Measurements from ENCODE around the gene CSNK1G1. TPM values are rescaled to one million over a fixed set of nuclear protein-coding genes. Genes with fewer than 3 reads are reported as not detected.
A peak's percentile ranks its signal among the peaks of the same experiment; 100 is the strongest.

Gene CSNK1G1
- total and polyA plus RNA-seq, 12 donors = 1.9 to 9.4 (median 7.4) TPM

- TF ChIP-seq CTCF (IDR thresholded peaks at IDR 0.05) = no peak
- 91 to 93% methylated on average over 5 of the region's 5 CpGs for WGBS, 2 donors
- Histone ChIP-seq H3K9me3 (no peaks in the 10 kb centered on the region), H3K4me3 (peak overlapping the region in 2 of 10 donors; percentile 70 to 78), H3K36me3 (peaks cover 0 to 38% (median 5%) of the 10 kb centered on the region in 9 donors), H3K27ac (no peak overlapping the region), H3K4me1 (peaks cover 0 to 22% (median 14%) of the 10 kb centered on the region in 9 donors), H3K27me3 (no peaks in the 10 kb centered on the region)
- DNase-seq (no peak), ATAC-seq (no peak)
- intact Hi-C loops (cut with DNase I) = loop anchor here in 2 of 10 donors (10.0 kb wide), 3 partner anchors 174 to 294 kb away; partner anchors contain the start of genes CIAO2A (in 1 of the 2), PPIB (in 1 of the 2) and SNX1 (in 1 of the 2)
These were observed 33.1 kb upstream of the CSNK1G1 start for GRCh38 chr15:64389036-64389435.

- H3K27ac ChIP-seq = peak within 1 kb of the TSS; percentile 5 to 87 (median 82)
- H3K4me3 ChIP-seq = peak within 1 kb of the TSS; percentile 57 to 88 (median 73)
- peaks cover 0 to 22% (median 14%) of the 10 kb centered on the region in 9 donors for H3K4me1 ChIP-seq
- H3K27me3 ChIP-seq = no peaks in the 10 kb centered on the region
- intact Hi-C loops (cut with DNase I) = loop anchor here in 2 of 10 donors (2.0 to 10.0 kb wide), 4 partner anchors 33 to 293 kb away; partner anchors contain the start of genes CIAO2A (in 1 of the 2), PPIB (in 1 of the 2) and SNX1 (in 1 of the 2)
- TF ChIP-seq CTCF (IDR thresholded peaks at IDR 0.05) = peak in 4 of 9 donors; percentile 21 to 34 (median 27)
- peaks cover 0 to 25% (median 0%) of the 10 kb centered on the region in 9 donors for H3K36me3 ChIP-seq
- 1% methylated on average over 35 of the region's 35 CpGs for WGBS, 2 donors
- ATAC-seq (peak; percentile 99 to 100 (median 100)), DNase-seq (peak; percentile 94 to 95)
- H3K9me3 ChIP-seq = no peaks in the 10 kb centered on the region
These were observed 31.7 kb upstream of the CSNK1G1 start, which contains the start of gene TRIP4 for GRCh38 chr15:64387562-64388168. Gene TRIP4 (plus strand): TSS chr15:64387836. CDS start chr15:64387864, 28 bp downstream.

- ATAC-seq = no peak
- WGBS, 2 donors = 95 to 96% methylated on average over 7 of the region's 7 CpGs
- no peaks in the 10 kb centered on the region for H3K9me3 ChIP-seq
- no peak overlapping the region for H3K27ac ChIP-seq
- no peak overlapping the region for H3K4me3 ChIP-seq
- H3K27me3 ChIP-seq = no peaks in the 10 kb centered on the region
- peaks cover 0 to 13% (median 0%) of the 10 kb centered on the region in 9 donors for H3K36me3 ChIP-seq
- no peak for DNase-seq
- no peak for TF ChIP-seq CTCF (IDR thresholded peaks at IDR 0.05)
- H3K4me1 ChIP-seq = peaks cover 0 to 28% (median 17%) of the 10 kb centered on the region in 9 donors
- intact Hi-C loops (cut with DNase I) = loop anchor here in 2 of 10 donors (2.0 to 10.0 kb wide), 4 partner anchors 31 to 291 kb away; partner anchors contain the start of genes CIAO2A (in 1 of the 2), PPIB (in 1 of the 2) and SNX1 (in 1 of the 2)
These were observed 30.3 kb upstream of the CSNK1G1 start for GRCh38 chr15:64386291-64386690.

GRCh38 chr15:64383760-64384159 is 27.8 kb upstream of the CSNK1G1 start:
- intact Hi-C loops (cut with DNase I) = loop anchor here in 2 of 10 donors (10.0 kb wide), 3 partner anchors 169 to 289 kb away; partner anchors contain the start of genes CIAO2A (in 1 of the 2), PPIB (in 1 of the 2) and SNX1 (in 1 of the 2)
- no peaks in the 10 kb centered on the region for H3K9me3 ChIP-seq
- no peak for ATAC-seq
- H3K27ac ChIP-seq = no peak overlapping the region
- no peak for TF ChIP-seq CTCF (IDR thresholded peaks at IDR 0.05)
- 89 to 91% methylated on average over 2 of the region's 2 CpGs for WGBS, 2 donors
- H3K4me1 ChIP-seq = peaks cover 0 to 31% (median 18%) of the 10 kb centered on the region in 9 donors
- no peaks in the 10 kb centered on the region for H3K36me3 ChIP-seq
- no peak overlapping the region for H3K4me3 ChIP-seq
- no peaks in the 10 kb centered on the region for H3K27me3 ChIP-seq
- DNase-seq = no peak

All from heart right ventricle (tissue), 16 donors.